NCI-H524 treated with DMSO at 0.1 percent for 48 hours (cell line): ENCODE data around the gene FHIT.

Source experiments
- DNase-seq: peaks from one replicate; lab custom pipeline; 2025; lab: John Stamatoyannopoulos, UW

The FHIT gene

DNA sequence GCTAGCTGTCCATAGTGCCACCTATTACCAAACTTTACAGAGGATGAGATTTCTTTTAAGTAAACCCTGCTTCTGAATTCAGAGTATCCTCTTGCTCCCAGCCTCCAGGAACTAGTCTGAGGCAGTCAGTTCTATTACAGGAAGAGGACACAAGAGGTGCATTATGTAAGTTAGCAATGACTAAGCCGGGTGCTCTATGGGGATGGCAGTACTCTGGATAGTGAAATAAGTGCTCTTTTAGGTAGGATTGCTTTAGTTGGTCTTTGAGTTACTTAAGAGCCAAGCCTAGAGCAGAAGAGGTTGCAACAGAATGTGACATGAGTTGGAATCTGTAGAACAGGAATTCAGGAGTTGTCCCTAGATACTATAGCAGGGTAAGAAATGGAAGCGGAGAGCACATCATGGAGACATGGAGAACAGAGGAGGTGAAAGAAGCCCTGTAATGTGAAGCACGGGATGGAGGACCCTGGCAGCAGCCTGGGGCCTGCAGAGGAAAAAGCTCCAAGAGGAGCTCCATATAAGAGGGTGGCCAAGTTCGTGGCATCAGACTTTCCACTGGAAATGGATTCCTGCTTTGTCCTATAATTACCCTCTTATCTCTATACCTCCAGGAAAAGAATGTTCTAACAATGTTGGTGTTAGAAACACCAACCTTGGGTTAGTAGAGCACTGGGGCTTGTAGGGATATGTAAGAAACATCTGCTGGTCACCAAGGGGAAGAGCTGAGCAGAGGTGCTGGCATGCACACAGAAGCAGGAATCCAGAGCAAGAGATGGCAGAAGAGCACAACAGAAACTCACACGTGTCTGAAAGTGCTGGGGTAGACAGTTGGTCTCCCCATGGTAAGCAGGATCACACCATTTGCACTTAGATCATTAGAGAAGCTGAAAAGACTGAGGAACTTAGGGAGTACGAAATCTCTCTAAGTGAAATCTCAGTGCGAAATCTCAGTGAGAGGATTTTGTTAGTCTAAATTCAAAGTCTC is 851.1 kb downstream of the FHIT start:
- DNase-seq = no peak

DNA sequence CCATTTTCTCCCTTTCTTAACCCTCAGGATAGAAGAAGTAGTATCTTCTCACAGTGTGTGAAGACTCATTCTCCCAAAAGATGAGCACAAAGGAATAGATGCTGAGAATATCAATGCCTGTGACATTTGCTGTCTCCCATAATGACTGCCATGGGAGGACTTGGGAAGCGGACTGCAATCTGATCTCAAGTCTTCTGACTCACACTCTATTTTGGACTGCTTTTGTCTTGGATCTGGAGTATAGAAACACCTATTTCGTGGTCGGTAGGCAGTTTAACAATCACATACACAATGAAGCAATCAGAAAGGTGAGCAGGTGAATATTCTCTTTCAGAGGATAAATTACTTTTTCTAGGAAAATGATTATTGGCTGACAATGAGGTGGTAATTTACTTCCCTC is 852.0 kb downstream of the FHIT start:
- DNase-seq = no peak

DNA sequence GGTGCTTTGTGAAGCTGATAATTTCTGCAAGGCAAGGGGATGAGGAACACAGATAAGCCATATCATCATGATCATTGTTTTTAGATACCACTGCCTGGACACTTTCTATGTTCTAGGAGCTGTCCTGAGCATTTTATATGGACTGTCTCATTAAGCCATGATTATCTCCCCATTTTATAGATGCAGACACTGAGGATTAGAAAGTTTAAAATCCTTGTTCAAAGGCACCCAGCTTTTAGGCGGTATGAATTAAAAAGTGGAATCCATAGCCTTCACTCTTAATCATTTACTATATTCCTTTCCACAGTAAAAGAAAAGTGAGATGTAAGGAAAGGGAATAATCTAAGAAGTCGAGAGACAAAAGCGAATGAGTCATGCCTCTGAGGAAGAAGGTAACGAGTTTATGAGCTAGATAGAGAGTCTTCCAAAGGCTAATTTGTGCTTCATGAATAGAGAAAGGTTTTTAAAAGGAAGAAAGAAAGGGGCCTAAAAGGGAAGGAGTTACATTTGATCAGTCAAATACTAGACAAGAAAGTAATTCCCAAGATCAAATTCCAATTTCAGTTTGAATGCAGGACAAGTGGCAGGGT is 856.0 kb downstream of the FHIT start:
- no peak for DNase-seq

DNA sequence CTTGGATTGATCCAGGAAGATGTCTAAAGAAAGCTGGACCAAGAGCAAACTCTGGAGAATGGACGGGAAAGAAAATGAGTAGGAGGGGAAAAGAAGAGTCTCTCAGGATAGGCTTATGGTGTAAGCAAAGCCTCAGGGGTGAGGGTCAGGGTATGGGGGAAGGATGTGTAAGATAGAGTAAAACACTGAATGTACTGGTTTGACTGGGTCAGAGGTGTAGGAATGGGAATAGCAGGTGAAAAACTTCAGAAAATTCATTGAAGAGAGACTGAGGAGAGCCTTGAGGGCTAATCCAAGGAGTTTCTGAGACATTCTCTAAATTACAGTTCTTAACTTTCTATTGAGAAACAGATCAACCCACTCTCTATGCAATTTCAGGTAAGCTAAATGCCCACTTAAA is 857.3 kb downstream of the FHIT start:
- no peak for DNase-seq

DNA sequence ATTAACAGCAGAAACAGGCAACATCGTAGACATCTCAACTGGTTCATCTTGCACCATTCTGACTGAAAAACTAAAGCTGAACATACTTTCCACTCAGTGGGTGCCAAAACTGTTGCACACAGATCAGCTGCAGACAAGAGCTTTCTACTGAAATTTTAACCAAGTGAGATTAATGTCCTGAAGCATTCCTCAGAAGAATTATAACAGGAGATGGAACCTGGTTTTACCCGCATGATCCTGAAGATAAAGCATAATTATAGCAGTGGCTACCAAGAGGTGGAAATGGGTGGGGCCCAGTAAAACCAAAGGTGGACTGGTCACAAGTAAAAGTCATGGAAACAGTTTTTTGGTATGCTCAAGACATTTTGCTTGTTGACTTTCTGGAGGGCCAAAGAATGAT is 858.8 kb downstream of the FHIT start:
- no peak for DNase-seq

DNA sequence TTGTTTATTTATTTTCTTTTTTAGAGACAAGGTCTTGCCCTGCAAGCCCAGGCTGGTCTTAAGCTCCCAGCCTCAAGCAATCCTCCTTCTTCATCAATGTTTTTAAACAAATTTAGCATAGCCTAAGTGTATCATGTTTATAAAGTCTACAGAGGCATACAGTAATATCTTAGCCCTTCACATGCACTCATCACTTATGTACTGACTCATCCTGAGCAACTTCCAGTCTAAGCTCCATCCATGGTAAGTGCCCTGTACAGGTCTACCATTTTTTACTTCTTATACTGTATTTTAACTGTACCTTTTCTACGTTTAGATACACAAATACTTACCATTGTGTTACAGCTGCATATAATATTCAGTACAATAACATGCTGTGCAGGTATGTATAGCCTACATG is 860.0 kb downstream of the FHIT start:
- no peak for DNase-seq

DNA sequence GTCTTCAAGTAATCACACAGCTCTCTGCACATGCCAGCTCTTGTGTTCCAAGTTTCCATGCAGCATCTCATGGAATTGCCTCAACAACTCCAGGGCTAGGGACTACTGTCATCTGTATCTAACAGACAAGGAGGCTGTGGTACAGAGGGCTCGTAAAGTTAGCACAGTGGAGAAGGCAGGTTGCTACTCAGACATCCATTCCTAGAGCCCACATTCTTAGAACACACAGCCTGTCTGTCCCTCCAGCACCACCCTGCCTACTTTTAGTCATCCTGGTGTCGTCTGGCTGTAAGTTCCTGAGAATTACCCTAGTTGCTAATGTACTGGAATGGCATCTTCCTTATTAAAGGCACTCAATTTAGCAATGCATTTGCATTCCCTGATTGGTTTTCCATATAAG is 862.5 kb downstream of the FHIT start:
- DNase-seq = no peak

DNA sequence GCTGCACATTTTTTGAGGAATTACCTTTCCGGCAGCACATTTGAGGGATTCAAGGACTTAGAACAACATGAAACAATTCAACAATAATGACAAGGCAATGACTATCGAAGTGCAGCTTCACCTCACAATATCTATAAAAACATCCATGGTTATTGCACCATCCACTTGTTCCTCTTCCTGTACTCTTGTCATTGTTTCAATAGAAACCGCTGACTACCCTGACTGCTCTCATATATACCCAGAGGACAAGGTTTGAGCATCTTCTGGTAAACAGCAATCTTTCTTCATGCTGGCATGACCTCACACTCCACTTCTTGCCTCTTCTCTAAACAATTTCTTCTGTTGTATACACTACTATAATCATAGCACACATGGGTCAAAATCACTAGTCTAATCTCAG is 864.9 kb downstream of the FHIT start:
- DNase-seq = no peak

DNA sequence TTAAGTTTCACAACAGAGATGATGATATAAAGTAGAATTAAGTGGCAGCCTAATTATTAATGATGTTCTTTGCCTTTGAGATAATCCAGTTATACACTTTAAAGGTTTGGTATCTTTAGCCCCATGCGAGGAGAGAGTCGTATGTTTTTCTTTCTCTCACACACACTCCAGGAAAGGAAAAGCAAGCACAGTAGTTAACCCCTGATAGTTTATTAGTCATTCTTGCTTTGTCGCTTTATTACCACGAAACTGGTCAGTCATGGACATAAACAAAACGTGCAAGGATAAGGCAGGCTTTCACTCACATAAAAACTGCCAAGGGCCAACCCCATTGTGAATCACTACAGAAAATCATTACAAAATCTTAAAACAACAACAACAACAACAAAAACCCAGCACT is 866.9 kb downstream of the FHIT start:
- DNase-seq = no peak

DNA sequence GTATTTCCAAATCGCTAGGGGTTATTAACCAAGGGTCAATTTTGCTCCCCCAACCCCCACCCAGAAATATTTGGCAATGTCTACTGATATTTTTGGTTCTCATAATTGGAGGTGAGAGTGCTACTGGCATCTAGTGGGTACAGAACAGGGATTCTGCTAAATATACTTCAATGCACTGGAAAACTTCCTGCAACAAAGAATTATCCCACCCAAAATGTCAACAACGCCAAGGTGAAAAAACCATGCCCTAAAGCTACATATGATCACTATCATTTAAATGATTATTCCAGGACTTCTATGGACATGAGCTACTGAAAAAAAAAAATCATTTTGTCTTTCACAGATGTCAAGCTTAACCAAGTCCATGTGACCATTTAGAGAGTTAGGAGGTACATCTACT is 867.9 kb downstream of the FHIT start:
- no peak for DNase-seq

DNA sequence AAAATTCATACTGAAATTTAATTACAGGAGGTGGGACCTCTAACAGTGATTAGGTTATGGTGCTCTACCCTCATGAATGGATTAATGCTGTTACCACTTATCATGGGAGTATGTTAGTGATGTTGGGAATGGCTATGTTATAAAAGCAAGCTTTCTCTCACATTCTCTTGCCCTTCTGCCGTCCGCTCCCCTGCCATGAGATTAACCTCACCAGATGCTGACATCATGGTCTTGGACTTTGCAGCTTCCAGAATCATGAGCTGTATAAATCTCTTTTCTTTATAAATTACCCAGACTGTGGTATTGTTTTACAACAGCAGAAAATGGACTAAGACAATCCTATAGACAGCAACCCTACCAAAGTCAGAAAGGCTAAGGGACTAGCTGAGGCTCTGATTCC is 884.8 kb downstream of the FHIT start:
- no peak for DNase-seq

DNA sequence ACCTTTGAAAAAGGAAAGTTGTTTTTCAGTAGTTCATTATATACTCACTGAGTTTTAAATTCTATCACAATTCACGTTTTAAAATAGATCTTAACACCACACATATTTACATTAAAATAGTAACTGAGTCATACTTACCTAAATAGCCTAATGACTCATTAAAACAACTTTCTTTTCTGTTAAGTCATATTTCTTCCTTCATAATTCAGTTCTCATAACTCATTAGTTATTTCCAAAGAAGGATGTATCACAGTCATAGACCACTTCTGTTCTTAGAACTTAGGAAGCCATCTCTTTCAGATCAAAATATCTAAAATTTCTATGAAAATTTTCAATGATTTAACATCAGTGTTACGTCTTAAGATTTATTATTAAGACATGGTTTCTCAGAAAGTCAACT is 885.9 kb downstream of the FHIT start:
- no peak for DNase-seq

DNA sequence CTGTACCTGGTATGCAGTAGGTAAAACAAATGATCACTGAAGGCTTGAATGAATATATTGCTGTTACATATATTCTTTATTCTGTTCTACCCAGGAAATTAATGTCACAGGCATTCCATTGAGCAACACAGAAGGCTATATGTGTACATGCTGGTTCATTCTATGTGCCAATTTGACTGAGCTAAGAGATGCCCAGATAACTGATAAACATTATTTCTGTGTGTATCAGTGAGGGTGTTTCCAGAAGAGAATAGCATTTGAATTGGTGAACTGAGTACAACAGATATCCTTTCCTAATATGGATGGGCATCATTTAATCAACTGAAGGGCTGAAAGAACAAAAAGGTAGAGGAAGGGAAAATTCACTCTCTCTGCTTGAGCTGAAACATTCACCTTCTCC is 886.8 kb downstream of the FHIT start:
- no peak for DNase-seq

DNA sequence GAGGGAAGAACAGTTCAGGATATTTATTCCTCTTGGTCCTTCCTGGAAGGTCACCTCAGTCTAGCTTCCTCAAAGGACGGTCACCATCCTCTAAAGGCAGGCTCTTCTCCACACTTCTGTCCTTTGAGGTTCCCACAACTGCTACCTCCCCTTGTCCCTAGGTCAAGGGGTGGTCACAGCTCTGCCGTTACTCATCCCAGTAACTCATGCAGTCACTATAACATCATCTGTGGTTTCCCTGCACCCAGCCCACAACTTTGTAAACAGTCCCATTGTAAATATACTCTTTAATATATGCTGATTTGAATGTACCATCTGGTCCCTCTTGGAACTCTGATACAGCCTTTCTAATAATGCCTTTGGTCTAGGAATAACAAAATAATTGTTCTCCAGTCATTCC is 887.4 kb downstream of the FHIT start:
- no peak for DNase-seq

DNA sequence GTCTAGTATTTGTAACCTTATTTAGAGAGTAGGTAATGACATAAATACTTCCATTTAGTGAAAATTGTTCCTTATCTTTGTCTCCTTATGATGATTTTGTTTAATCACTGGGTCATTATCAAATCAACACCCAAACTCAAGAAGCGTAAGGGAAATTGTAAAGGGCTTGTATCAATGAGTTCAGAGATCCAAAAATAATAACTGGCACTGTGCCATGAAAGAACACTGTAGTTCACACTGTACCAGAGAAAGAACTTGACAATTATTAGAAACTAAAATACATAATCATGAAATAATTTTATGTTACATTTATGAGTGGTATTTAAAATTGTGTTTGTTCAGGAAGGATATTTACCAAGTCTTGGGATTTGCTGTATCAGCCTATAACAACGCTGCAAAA is 895.4 kb downstream of the FHIT start:
- no peak for DNase-seq

DNA sequence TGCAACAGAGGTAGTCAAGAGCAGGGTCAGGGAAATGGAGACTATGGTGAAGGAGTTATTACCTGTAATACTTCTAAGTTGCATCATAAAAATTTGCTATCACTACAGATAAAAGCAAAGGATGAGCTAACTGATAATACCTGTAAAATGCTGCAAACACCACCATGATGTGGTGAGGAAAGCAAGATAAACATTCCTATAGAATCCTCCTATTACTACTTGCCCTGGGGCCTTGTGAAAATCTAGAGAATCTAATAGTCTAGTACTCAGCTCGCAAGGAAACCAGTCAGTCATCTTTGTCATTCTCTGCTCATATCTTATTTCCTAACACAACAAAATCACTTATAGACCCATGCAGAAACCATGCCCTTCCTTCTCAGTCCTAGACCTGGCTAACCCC is 899.8 kb downstream of the FHIT start:
- no peak for DNase-seq

DNA sequence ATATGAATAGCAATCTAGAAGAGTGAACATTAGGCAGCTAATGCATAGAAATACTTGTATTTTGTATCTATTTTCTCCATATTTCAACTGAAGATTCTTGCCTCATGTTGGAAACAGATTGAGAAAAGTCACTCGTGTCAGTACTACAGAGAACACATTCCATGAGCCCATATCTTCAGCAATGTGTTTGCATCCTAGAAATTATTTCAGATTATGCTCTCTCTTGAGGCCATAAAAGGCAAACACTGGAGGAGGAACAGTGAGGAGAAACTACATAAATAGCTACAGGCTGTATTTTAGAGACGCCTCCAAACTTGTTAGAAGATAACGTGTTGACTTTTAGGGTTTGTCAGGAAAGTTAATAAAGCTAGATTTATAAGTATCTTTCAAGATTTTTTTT is 906.9 kb downstream of the FHIT start:
- no peak for DNase-seq

DNA sequence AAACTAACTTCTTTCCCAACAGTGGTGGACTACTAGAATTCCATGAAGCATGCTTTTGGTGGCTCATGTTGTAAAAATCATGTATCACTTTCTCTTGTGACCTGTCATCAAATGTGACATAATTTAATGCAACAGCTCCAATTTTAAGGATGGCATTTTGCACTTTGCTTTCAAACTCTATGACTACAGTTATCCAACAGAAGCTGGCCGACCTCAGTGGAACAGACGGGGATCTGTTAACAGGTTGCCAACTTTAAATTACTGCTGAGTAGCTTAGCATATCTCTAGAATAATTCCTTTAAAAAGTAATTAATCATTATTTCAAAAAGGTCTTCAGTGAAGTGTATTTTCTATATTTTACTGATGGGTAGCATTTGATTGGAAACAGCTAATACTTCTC is 907.4 kb downstream of the FHIT start:
- no peak for DNase-seq

DNA sequence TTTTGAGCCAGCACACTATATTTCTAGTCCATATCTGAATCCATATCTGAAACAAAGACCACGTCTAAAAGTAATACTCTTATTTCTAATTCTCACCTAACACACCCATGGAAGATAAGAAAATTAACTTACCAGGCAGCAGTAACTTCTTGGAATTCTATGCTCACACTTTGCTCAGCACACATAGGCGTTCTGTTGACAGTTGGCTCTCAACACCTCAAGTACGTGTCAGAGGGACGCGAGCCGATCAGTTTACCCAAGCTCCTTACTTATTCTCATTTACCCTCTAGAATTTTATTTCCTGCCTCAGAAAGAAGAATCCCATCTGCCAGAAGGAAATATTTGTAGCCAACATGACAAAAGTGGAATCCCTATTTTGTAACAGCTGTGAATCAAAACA is 911.9 kb downstream of the FHIT start:
- DNase-seq = peak; percentile 66

DNA sequence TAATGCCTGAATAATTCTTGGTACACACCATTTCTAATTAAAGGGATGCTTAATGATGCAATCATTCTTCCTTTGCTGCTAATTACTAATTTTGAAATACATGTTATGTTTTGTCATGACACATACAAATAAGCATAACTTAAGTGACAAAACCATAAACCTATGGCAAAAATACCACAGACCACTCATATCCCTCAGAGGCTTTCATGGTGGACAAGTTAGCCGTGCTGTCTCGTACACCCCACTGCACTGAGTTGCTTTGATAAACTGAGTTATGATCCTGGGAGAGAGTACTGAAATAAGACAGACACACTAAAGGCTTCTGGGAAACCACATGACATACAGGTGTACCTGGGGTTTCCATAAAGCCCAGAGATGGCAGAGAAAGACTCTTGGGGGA is 913.8 kb downstream of the FHIT start:
- no peak for DNase-seq

DNA sequence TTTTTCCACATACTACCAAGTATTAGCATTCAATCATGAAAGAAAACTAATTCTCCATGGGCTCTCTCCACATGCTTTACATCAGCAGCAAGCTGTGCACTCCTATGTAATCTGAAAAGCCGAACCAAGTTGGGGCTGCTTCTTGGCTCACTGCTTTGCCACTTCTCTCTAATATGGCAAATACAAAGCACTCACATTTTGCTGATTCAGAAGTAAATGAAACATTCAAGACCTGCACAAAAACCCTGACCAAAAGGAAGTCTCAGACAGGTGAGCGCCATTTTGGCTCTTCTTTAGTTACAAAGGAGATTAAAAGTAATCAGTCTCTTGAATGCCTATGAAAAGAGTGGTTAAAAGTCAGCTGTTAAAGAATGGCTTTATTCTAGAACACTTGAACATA is 915.2 kb downstream of the FHIT start:
- no peak for DNase-seq

DNA sequence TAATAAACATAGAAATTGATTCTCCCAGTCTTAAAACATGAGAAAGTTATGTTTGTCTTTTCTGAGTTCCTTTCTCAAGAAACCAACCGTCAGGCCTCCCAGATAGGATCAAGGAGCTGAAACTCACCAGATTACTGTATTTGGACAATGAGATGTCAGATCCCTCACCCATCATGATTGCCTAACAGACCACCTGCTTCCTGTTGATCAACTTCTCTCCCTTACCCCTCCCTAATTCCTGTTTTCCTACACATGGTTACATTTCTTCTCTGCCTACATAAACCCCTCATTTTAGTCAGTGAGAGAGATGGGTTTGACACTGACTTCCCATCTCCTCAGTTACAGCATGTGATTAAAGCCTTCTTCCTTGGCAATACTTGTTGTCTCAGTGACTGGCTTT is 917.5 kb downstream of the FHIT start:
- DNase-seq = no peak

DNA sequence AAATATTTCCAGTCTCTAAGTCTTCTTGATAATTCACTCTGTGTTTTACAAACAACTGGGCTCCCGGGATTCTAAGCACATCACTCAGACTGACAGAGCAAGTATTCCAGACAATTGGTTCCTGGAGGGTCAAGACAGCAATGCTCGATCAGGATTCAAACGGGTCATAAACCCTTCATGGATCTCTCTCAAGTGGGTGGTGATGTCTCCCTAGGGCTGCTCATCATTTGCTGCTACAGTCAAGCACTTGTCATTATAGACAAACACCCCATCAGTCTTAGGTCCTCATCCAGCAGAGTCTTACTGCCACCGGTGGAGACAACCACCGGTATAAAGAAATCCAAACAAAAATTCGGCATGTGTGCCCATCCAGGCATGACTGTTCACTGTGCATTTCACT is 921.1 kb downstream of the FHIT start:
- DNase-seq = no peak
